Measurements from ENCODE around the gene ARSI.

DNA sequence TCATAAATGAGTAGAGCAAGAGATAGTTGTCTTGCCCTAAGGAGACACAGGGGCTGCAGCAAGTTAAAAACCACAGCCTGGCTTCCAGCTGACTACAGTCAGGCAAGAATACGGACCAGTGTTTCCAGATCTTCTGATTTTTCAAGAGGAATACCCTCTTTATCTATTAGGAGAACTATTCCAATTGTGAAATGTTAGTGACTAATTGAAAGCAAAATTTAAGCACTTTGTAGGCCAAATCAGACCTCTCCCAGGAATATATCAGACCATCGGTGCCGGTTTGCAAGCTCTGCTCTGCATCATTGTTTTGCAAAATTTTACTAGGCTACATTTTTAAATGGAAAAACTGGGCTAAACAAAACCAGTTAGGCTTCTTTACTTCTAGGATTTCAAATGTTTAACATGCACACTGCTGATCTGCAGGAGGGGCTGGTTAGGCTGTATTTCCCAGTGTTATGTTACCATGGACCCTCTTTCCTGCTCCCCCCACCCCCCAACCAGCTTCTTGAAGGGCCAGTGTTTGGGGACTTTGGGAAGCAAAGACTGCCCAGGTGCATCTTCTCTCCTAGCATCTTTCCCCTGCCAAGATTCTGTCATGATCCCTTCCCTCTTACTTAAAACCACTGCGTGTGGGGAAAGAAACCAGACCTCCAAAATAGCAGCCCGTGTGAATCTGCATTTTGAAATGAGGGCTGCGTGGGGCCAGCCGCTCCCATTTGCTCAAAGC is 1.1 kb upstream of the ARSI start:
- TF ChIP-seq, protein P1, sequence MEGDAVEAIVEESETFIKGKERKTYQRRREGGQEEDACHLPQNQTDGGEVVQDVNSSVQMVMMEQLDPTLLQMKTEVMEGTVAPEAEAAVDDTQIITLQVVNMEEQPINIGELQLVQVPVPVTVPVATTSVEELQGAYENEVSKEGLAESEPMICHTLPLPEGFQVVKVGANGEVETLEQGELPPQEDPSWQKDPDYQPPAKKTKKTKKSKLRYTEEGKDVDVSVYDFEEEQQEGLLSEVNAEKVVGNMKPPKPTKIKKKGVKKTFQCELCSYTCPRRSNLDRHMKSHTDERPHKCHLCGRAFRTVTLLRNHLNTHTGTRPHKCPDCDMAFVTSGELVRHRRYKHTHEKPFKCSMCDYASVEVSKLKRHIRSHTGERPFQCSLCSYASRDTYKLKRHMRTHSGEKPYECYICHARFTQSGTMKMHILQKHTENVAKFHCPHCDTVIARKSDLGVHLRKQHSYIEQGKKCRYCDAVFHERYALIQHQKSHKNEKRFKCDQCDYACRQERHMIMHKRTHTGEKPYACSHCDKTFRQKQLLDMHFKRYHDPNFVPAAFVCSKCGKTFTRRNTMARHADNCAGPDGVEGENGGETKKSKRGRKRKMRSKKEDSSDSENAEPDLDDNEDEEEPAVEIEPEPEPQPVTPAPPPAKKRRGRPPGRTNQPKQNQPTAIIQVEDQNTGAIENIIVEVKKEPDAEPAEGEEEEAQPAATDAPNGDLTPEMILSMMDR (IDR thresholded peaks at IDR 0.05): no peak
- TF ChIP-seq POLR2A (IDR thresholded peaks at IDR 0.05): no peak
